Measurements from ENCODE around the gene MAP3K20. TPM values are rescaled to one million over a fixed set of nuclear protein-coding genes. Genes with fewer than 3 reads are reported as not detected.

Gene MAP3K20
- total and polyA plus RNA-seq, 2 donors (not counting 3 experiments of a cell fraction or from before 2014, with no cell fraction given): 7.8 to 31.5 TPM

DNA sequence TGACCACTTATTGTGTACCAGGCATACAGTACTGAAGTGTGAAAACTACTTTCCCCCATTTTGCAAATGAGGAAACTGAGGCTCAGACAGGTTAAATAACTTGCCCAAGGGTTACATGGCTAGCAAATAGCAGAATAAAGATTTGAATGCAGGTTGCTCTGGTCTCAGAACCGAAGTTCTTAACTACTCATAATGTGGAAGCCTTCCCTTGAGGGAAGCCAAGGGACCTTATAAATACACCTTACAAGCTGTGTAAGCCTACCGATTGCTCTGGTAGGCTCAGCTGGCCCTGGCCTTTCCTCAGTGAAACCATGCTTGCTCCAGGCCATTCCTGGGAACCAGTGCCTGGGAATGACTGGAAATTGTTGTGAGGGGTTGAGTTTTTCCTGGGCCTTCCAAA lies 164.4 kb downstream of the MAP3K20 start:
- Histone ChIP-seq H3K4me1 (ENCODE audit: control insufficient read depth, extremely low read depth, insufficient read depth, low read length) (no peaks in the 10 kb centered on the region), H2AFZ (ENCODE audit: low read depth, low read length) (no peak overlapping the region), H3K27ac (ENCODE audit: insufficient read depth, low read depth, low read length) (no peak overlapping the region), H3K9ac (replicated peaks; ENCODE audit: extremely low read depth, insufficient read depth, low read length) (no peak overlapping the region), H3K79me2 (ENCODE audit: control insufficient read depth, insufficient read depth, low read length) (no peaks in the 10 kb centered on the region), H3K9me1 (replicated peaks; ENCODE audit: control insufficient read depth, extremely low read depth, insufficient read depth, low read length) (no peaks in the 10 kb centered on the region), H4K20me1 (replicated peaks; ENCODE audit: control insufficient read depth, extremely low read depth, insufficient read depth, low read length) (no peaks in the 10 kb centered on the region), H3K4me3 (replicated peaks in 1 of 3; ENCODE audit: insufficient read depth in 1 of 3, low read depth in 1 of 3, low read length in 3 of 3) (no peak overlapping the region), H3K36me3 (ENCODE audit: control insufficient read depth in 2 of 2, extremely low read depth in 1 of 2, insufficient read depth in 2 of 2, low read length in 2 of 2) (no peaks in the 10 kb centered on the region), H3K4me2 (ENCODE audit: insufficient read depth, low read length) (no peak overlapping the region), H3K27me3 (ENCODE audit: control insufficient read depth in 2 of 2, insufficient read depth in 2 of 2, low read length in 2 of 2) (no peaks in the 10 kb centered on the region), H3K9me3 (replicated peaks; ENCODE audit: control insufficient read depth, insufficient read depth, low read length) (no peaks in the 10 kb centered on the region)
- TF ChIP-seq JUN (IDR thresholded peaks at IDR 0.05; ENCODE audit: borderline replicate concordance, insufficient read depth, insufficient read length, low read depth): no peak
- TF ChIP-seq GATA2 (IDR thresholded peaks at IDR 0.05; ENCODE audit: insufficient read depth, insufficient read length, low read depth, low read length): no peak
- no peak for TF ChIP-seq POLR2A (IDR thresholded peaks at IDR 0.05; ENCODE audit: low read depth, low read length)
- no peak for TF ChIP-seq POLR2AphosphoS5 (IDR thresholded peaks at IDR 0.05; ENCODE audit: insufficient read depth, low read depth, low read length)
- TF ChIP-seq, protein P1, sequence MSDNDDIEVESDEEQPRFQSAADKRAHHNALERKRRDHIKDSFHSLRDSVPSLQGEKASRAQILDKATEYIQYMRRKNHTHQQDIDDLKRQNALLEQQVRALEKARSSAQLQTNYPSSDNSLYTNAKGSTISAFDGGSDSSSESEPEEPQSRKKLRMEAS (IDR thresholded peaks at IDR 0.05; ENCODE audit: insufficient read depth, insufficient read length): no peak
- no peak for TF ChIP-seq MYC (IDR thresholded peaks at IDR 0.05; ENCODE audit: low read depth, low read length)
- no peak for TF ChIP-seq EZH2 (IDR thresholded peaks at IDR 0.05; ENCODE audit: borderline replicate concordance, low read depth, low read length, severe bottlenecking)
- TF ChIP-seq FOS (IDR thresholded peaks at IDR 0.05; ENCODE audit: borderline replicate concordance, insufficient read depth, low read length): no peak
- TF ChIP-seq CTCF (IDR thresholded peaks at IDR 0.05; ENCODE audit: extremely low read depth in 1 of 2, insufficient read depth in 1 of 2, low read depth in 1 of 2, low read length in 2 of 2): no peak
- CTCF ChIA-PET: interaction anchor here (1.0 to 2.3 kb wide), 2 partner anchors 9 to 213 kb away, joined by 3 to 10 read pairs; no protein-coding TSS in a partner anchor
- FAIRE-seq (no peak), DNase-seq (ENCODE audit: low read depth, low spot score) (no peak)
- POLR2A ChIA-PET: no interaction called here
- no TSS peak for BruUV-seq (replicated peaks)
- intact Hi-C loops (cut with micrococcal nuclease): no loop called here
- dilution Hi-C loops (cut with MboI; ENCODE audit: extremely low pct_ligation_motif_present, low sequenced_read_pairs): no loop called here
